Spleen (tissue), 7 donors: Measurements from ENCODE around the gene EZH1.

Experiments used
- CTCF ChIP-seq, 11 experiments: fragments of 200-600 bp in 7 of 11; fragments of 450-650 bp in 4 of 11; sonication (generic) in 4 of 11; IDR thresholded peaks in 8 of 11; conservative IDR thresholded peaks in 3 of 11; 1 replicate in 7 of 11; 2 replicates in 4 of 11; pipeline versions ENCODE4 v1.4.0 to v1.8.0; 2016 to 2021; ENCODE audit warnings: antibody characterized with exemption in 11 of 11, inconsistent platforms in 4 of 11, mild to moderate bottlenecking in 1 of 11
- POLR2A ChIP-seq, 3 donors: fragments of 450-650 bp; IDR thresholded peaks; one replicate each; pipeline ENCODE4 v1.5.1; 2017; ENCODE audit warnings: antibody characterized with exemption in 3 of 3, mild to moderate bottlenecking in 1 of 3
- POLR2AphosphoS5 ChIP-seq, 3 donors: sonication (generic); formaldehyde crosslinking; IDR thresholded peaks; one replicate each; pipeline ENCODE4 v1.5.1; 2017; ENCODE audit warnings: antibody characterized with exemption in 3 of 3
- donor health status: DM: no; HTN: no; CAD: no; lungs with moderate emphysema.
- donor health status: DM: no; HTN: no; CAD: no.
- donor health status: DM: no; HTN: no; CAD: no.

- TF ChIP-seq POLR2AphosphoS5 (IDR thresholded peaks at IDR 0.05) (no peak), CTCF (IDR thresholded peaks at IDR 0.05 in 8 of 11, conservative IDR thresholded peaks at IDR 0.05 in 3 of 11) (no peak), POLR2A (IDR thresholded peaks at IDR 0.05) (no peak)
Observed at GRCh38 chr17:42748202-42748907, 3.5 kb upstream of the EZH1 start.
